ENCODE results near the gene RNASEH1.
"Not testable (repeated sequence)": the region's sequence is repeated elsewhere in the genome, so short reads cannot be mapped to it uniquely, and the experiment has no call there.

RNASEH1 gene

GRCh38 chr2:3498783-3499394 lies 59.2 kb downstream of the RNASEH1 start:
- Mint-ChIP-seq H3K4me1 (ENCODE audit: low read depth) (no peaks in the 10 kb centered on the region), H3K36me3 (peaks cover 18% of the 10 kb centered on the region), H3K4me3 (no peak overlapping the region), H3K27ac (no peak overlapping the region), H3K9me3 (ENCODE audit: low read depth) (no peaks in the 10 kb centered on the region), H3K27me3 (no peaks in the 10 kb centered on the region)

- peaks cover 11% of the 10 kb centered on the region for H3K36me3 Mint-ChIP-seq
- H3K4me1 Mint-ChIP-seq (ENCODE audit: low read depth), result not testable (repeated sequence)
These were observed 61.4 kb downstream of the RNASEH1 start for GRCh38 chr2:3496708-3497080.

More at GRCh38 chr2:3496708-3497080, 61.4 kb downstream of the RNASEH1 start:
- H3K4me3 Mint-ChIP-seq; H3K27me3 Mint-ChIP-seq; H3K27ac Mint-ChIP-seq; H3K9me3 Mint-ChIP-seq (ENCODE audit: low read depth): not testable (repeated sequence)
